Fibroblast of lung (primary cell): ENCODE measurements around the gene CDC6.

ENCODE experiments used
- EZH2 ChIP-seq: IDR thresholded peaks from 2 replicates; pipeline ENCODE4 v1.5.1; 2012; ENCODE audit warnings: low read length, control low read depth, mild to moderate bottlenecking; ENCODE audit errors: missing control alignments
- TF ChIP-seq, protein P1 (sequence below), 2 donors: IDR thresholded peaks in 1 of 2; conservative IDR thresholded peaks in 1 of 2; 1 replicate in 1 of 2; 2 replicates in 1 of 2; pipeline ENCODE4 v1.5.1; 2011 to 2012; ENCODE audit warnings: low read length in 2 of 2, control low read depth in 1 of 2, inconsistent platforms in 1 of 2, low read depth in 1 of 2, mild to moderate bottlenecking in 1 of 2

DNA sequence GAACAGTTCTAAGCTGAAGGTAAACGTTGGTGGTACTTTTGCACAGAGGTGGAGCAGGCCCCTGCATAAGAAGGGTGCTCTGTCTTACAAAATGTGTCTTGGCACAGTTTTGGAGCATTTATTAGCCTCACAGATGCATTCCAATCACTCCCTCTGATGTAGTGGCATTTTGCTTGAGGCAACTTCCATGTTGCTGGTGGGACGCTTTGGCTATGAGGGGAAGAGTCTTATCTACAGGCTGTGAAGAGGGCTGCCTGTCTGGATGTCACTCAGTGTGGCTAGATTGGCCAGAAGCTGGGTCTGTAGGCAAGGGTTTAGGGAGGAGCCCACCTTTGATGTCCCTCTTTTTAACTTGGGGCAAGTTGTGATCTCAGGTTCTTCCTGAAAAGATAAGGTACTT, 18.7 kb downstream of the CDC6 start:
- TF ChIP-seq, protein P1, sequence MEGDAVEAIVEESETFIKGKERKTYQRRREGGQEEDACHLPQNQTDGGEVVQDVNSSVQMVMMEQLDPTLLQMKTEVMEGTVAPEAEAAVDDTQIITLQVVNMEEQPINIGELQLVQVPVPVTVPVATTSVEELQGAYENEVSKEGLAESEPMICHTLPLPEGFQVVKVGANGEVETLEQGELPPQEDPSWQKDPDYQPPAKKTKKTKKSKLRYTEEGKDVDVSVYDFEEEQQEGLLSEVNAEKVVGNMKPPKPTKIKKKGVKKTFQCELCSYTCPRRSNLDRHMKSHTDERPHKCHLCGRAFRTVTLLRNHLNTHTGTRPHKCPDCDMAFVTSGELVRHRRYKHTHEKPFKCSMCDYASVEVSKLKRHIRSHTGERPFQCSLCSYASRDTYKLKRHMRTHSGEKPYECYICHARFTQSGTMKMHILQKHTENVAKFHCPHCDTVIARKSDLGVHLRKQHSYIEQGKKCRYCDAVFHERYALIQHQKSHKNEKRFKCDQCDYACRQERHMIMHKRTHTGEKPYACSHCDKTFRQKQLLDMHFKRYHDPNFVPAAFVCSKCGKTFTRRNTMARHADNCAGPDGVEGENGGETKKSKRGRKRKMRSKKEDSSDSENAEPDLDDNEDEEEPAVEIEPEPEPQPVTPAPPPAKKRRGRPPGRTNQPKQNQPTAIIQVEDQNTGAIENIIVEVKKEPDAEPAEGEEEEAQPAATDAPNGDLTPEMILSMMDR (conservative IDR thresholded peaks at IDR 0.05 in 1 of 2, IDR thresholded peaks at IDR 0.05 in 1 of 2; ENCODE audit: low read depth in 1 of 2, low read length in 2 of 2): no peak
- TF ChIP-seq EZH2: no peak
